ENCODE results near the gene CLIC6. TPM values are rescaled to one million over a fixed set of nuclear protein-coding genes. Genes with fewer than 3 reads are reported as not detected.
"Not testable (repeated sequence)": the region's sequence is repeated elsewhere in the genome, so short reads cannot be mapped to it uniquely, and the experiment has no call there.

Gene CLIC6
- total RNA-seq, 1 donor from 2014 or later: 11.2 TPM

DNA sequence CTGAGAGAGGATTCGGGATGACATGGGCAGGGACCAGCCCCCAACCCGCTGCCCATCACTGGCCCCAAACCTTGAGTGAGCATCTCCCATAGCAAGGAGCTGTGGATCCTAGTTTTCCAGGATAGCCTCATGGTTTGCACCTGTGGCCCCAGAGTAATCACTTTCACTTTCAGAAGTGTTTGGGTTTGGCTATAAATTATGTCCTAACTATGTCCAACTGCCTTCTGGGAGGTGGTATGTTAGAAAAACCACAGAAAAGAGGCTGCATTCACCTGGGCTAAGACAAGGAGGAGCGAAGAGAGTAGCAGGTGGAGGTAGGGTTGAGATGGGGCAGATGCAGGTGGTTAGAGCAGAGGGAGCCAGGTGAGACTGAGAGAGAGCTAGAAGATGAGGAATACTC is 19.4 kb upstream of the CLIC6 start:
- intact Hi-C loops (cut with micrococcal nuclease): no loop called here
- ATAC-seq: no peak
- DNase-seq: no peak

DNA sequence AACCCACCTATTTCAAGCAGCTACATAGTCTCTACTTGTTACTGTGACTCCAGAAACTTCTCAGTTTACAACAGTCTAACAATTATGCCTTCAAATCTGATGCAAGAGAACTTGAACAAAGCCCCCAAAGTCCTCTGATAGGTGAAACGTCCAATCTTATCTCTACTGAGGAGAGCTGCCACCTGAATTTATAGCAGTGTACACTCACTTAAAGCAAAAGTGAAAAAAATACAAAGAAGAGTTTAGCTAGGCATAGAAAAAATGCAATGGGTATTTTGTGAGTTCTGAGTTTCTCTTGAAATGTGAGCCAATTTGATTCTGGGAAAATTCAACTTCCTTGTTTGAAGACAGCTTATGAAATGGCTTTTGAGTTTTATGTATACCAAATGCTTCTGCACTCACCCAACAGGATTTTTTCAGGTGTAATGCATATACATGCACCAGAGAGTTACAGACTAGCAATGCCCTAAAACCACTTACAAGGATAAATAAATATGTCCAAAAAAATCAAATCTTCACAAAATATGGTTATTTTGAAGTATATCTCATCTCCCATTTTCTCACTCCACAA is 17.8 kb upstream of the CLIC6 start:
- ATAC-seq: no peak
- intact Hi-C loops (cut with micrococcal nuclease): no loop called here
- DNase-seq: no peak

DNA sequence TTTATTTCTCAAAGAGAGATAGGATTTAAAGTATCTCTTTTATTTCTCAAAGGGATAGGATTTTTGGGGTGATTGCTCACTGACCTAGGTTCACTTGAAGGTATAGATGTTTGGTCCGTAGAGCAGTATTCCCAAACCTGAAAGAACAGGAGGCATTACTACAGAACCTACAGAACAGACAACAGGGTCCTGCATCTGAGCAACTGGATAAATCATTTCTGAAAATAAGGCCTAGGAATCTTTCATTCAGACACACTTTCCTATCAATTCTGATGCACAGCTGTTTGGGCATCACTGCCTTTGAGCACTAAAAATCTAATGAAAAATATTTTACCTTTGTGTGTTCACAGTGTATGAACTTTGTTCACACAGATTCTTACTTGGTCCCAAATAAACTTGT is 17.2 kb upstream of the CLIC6 start:
- ATAC-seq: no peak
- intact Hi-C loops (cut with micrococcal nuclease): no loop called here
- DNase-seq: no peak

GRCh38 chr21:34653522-34653921 is 15.3 kb upstream of the CLIC6 start:
- ATAC-seq: no peak
- no peak for DNase-seq

GRCh38 chr21:34661848-34662247 is 6.9 kb upstream of the CLIC6 start:
- intact Hi-C loops (cut with micrococcal nuclease): no loop called here
- no peak for DNase-seq
- ATAC-seq: no peak

More at GRCh38 chr21:34653522-34653921, 15.3 kb upstream of the CLIC6 start:
- intact Hi-C loops (cut with micrococcal nuclease): no loop called here

- ATAC-seq (no peak), DNase-seq (no peak)
- intact Hi-C loops (cut with micrococcal nuclease): no loop called here
These were observed 1.0 kb upstream of the CLIC6 start for GRCh38 chr21:34667761-34668160.

DNA sequence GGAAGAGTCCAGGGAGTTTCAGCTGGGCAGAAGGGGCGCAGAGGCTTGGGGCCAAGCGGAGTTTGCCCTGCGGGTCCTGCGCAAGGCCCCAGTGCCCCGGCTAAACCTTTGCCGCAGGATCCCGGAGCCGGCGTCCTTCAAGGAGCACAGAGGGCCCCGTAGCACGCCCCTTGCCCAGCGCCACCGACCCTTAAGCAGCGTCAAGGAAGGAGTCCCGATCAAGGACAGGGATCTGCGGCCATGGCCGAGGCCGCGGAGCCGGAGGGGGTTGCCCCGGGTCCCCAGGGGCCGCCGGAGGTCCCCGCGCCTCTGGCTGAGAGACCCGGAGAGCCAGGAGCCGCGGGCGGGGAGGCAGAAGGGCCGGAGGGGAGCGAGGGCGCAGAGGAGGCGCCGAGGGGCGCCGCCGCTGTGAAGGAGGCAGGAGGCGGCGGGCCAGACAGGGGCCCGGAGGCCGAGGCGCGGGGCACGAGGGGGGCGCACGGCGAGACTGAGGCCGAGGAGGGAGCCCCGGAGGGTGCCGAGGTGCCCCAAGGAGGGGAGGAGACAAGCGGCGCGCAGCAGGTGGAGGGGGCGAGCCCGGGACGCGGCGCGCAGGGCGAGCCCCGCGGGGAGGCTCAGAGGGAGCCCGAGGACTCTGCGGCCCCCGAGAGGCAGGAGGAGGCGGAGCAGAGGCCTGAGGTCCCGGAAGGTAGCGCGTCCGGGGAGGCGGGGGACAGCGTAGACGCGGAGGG is 520 bp downstream of the CLIC6 start:
- DNase-seq: peak; percentile 53
- peak; percentile 84 for ATAC-seq
- intact Hi-C loops (cut with micrococcal nuclease): no loop called here

GRCh38 chr21:34669880-34670219 is 1.1 kb downstream of the CLIC6 start:
- DNase-seq; intact Hi-C loops (cut with micrococcal nuclease); ATAC-seq: not testable (repeated sequence)

DNA sequence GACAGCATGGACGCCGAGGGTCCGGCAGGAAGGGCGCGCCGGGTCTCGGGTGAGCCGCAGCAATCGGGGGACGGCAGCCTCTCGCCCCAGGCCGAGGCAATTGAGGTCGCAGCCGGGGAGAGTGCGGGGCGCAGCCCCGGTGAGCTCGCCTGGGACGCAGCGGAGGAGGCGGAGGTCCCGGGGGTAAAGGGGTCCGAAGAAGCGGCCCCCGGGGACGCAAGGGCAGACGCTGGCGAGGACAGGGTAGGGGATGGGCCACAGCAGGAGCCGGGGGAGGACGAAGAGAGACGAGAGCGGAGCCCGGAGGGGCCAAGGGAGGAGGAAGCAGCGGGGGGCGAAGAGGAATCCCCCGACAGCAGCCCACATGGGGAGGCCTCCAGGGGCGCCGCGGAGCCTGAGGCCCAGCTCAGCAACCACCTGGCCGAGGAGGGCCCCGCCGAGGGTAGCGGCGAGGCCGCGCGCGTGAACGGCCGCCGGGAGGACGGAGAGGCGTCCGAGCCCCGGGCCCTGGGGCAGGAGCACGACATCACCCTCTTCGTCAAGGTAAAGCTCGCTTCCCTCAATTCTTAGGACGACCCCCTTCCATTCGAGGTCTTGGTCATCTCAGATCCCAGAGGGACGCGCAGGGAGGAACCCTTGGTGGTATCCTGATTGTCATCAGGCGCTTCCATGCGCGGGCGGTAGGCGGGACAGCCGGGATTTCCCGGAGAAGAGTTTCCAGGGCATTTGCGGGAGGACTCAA is 1.6 kb downstream of the CLIC6 start:
- DNase-seq: peak; percentile 33
- intact Hi-C loops (cut with micrococcal nuclease): no loop called here
- ATAC-seq: peak; percentile 57

- intact Hi-C loops (cut with micrococcal nuclease): no loop called here
- no peak for DNase-seq
- ATAC-seq: no peak
These were observed 2.2 kb downstream of the CLIC6 start for GRCh38 chr21:34670962-34671348.

DNA sequence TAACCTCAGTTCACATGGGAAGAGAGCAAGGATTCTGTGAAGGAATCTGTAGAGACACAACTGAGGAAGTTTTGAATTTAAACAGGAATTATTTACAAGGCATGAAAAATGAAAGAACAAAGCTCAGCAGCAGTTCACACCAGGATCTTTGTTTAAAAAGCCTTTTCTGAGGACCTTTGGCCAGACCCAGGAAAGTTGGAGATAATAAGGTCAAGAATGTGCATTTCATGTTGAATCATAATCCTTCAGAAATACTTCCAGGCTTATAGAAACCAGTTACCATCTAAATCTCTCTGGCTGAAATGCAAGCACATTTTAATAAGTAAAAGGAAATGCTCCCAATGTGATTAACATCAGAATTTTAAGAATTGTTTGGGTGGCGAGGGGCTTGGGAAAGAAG is 2.7 kb downstream of the CLIC6 start:
- ATAC-seq (no peak), DNase-seq (no peak)
- intact Hi-C loops (cut with micrococcal nuclease): no loop called here

DNA sequence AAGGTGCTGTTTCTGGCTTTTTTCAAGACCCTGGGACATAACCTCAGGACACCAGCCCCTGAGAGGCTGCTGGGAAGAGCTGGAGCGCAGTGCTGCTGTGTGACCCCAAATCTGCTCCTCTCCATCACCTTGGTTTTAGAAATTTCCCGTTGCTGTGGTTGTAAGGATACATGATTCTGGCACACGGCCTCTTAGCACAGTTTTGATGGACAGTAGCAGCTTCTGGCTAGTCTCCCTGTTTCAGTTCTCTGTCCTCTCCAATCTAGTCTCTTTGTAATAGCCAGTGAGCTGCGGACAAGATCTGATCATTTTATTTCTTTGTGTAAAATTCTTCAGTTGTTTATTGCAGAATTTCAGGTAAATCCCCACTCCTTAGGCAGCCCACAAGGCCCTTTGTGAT is 3.1 kb downstream of the CLIC6 start:
- no peak for ATAC-seq
- DNase-seq: no peak
- intact Hi-C loops (cut with micrococcal nuclease): no loop called here

DNA sequence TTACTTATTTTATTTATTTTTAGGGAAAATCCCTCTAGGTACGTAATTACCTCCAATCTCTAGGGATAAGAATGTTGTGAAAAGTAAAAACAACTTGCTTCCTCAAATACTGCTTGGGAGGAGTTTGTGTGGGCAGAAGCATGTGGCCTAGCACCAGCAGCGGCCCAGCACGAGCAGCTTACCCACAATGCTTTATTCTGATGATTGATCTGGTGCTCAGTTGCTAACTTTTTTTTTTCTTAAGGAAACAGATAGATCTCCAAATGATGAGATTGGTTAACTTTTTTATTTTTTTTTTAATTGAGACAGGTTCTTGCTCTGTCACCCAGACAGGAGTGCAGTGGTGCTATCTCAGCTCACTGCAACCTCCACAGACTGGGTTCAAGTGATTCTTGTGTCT is 4.2 kb downstream of the CLIC6 start:
- no peak for DNase-seq
- intact Hi-C loops (cut with micrococcal nuclease): no loop called here
- no peak for ATAC-seq

- intact Hi-C loops (cut with micrococcal nuclease): no loop called here
These were observed 5.7 kb downstream of the CLIC6 start for GRCh38 chr21:34674468-34674867.

DNA sequence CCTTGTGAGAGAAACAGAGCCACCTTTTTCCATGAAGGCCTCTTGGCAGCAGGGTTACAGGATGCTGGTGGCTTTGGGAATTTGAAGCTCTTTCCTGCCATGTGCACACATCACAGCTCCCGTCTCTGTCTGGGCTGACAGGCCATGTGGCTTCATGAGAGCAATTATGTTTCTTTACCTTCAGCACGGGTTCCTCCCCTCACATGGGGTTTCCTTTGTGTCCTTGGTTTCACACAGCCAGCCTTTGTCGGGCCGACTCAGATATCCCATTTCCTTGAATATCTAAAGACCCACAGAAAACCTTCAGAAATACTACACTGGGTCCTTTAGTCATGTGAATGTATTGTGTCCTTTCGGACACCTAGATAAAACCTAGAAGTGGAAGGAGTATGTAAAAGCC is 7.1 kb downstream of the CLIC6 start:
- intact Hi-C loops (cut with micrococcal nuclease): no loop called here
- DNase-seq (no peak), ATAC-seq (no peak)

More at GRCh38 chr21:34674468-34674867, 5.7 kb downstream of the CLIC6 start:
- ATAC-seq (no peak), DNase-seq (no peak)

GRCh38 chr21:34679051-34679450 is 10.3 kb downstream of the CLIC6 start:
- DNase-seq: no peak
- ATAC-seq: no peak
- intact Hi-C loops (cut with micrococcal nuclease): no loop called here

DNA sequence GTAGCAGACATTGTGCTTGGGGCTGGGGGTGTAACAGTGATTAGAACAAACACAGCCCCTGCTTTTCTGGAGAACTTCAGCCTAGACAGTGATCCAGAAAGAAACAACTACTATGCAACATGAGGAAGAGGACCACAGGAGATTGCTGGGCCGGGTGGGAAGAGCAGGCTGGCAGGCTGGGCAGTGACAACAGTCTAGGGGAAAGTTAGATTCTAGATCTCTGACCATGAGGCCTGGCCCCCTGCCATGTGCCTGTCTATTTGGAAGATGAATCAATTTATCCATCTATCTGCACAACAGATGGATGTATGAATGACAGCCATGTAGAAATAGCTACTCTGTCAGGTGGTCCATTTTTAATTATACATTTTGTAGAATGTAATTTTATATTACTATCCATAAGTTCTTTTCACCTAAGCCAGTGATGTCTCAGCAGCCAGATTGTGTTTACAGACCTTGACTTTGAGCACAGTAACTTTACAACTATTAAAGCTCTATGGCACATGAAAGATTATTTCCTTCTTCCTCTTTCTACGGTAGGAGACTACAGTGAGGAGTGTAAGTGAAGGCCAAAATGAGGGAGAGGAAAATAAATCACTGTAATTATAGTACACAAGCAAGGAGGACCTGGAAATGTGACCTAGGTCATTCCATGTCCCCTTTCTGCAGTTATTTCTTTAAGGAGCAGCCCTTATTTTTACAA is 15.5 kb downstream of the CLIC6 start:
- intact Hi-C loops (cut with micrococcal nuclease): no loop called here
- ATAC-seq: no peak
- DNase-seq: no peak

- no peak for DNase-seq
- ATAC-seq: no peak
- intact Hi-C loops (cut with micrococcal nuclease): no loop called here
These were observed 18.3 kb downstream of the CLIC6 start for GRCh38 chr21:34687065-34687464.

GRCh38 chr21:34687745-34688144 is 19.0 kb downstream of the CLIC6 start:
- DNase-seq (no peak), ATAC-seq (no peak)
- intact Hi-C loops (cut with micrococcal nuclease): no loop called here

DNA sequence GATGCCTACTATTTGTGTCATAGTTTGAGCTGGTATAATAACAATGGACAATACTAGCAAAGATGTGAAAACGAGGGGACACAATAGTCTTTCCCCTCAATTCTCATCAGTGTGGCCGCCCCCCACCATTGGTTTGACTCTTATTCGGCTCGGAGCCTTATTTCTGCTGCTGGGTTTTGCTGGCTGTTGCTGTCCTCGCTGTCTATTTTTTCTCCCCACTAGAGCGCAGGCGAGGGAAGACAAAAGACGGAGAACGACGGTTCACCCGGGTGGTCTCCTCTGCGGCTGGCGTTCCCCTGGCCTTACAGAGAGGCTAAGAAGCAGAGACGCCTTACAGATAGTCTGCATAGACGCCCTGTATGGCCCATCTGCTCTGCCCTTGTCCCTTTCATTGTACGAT is 19.4 kb downstream of the CLIC6 start:
- intact Hi-C loops (cut with micrococcal nuclease): no loop called here
- no peak for ATAC-seq
- DNase-seq: no peak

All from left ventricle myocardium superior (tissue), 1 donor.